ENCODE data around the gene KHDC3L. TPM values are rescaled to one million over a fixed set of nuclear protein-coding genes. Genes with fewer than 3 reads are reported as not detected.

KHDC3L gene
- total and polyA plus RNA-seq, 2 of the 4 experiments (the other 2 are of a cell fraction), result not detected

DNA sequence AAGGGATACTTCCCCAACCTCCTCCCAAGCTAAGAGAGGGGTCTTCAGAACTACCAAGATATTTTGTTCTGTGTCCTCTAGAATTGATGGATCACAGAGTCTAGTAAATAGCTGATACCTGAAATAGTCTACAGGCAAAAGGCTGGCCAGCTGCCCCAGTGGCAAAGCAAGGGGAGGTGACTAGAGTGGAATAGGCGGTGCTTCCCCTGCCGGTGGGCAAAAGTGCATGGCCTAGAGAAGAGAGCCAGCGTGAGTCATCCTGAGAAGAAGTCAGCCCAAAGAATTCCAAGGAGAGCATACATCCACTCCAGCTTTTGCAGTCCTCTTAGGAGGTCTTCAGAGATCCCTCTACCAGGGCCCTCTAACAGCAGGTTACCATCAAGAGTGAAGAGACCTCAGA lies 23.1 kb upstream of the KHDC3L start:
- Histone ChIP-seq H3K18ac (ENCODE audit: low read depth, low read length) (no peak overlapping the region), H3K4ac (ENCODE audit: low read depth, low read length) (no peak overlapping the region), H3K9me3 (ENCODE audit: control insufficient read depth, insufficient read depth, low read length) (no peaks in the 10 kb centered on the region), H4K20me1 (ENCODE audit: insufficient read depth, low read length) (no peaks in the 10 kb centered on the region), H2BK15ac (ENCODE audit: low read depth, low read length) (no peak overlapping the region), H3K4me2 (ENCODE audit: low read depth, low read length) (no peak overlapping the region), H4K91ac (ENCODE audit: insufficient read depth, low read depth, low read length) (no peak overlapping the region), H2AK9ac (replicated peaks; ENCODE audit: low read depth, low read length, poor library complexity) (no peak overlapping the region), H2AFZ (replicated peaks; ENCODE audit: low read length, poor library complexity) (no peak overlapping the region), H4K8ac (ENCODE audit: low read depth in 2 of 2, low read length in 2 of 2) (no peak overlapping the region), H2BK20ac (ENCODE audit: low read depth, low read length) (no peak overlapping the region), H4K5ac (ENCODE audit: low read depth, low read length) (no peak overlapping the region), H2BK120ac (ENCODE audit: low read depth, low read length) (no peak overlapping the region), H3K56ac (ENCODE audit: extremely low read depth, insufficient read depth, low read length) (no peak overlapping the region), H3K4me3 (ENCODE audit: insufficient read depth, low read depth, low read length) (no peak overlapping the region), H2AK5ac (ENCODE audit: low read depth, low read length) (no peak overlapping the region), H3K27ac (ENCODE audit: insufficient read depth, low read length) (no peak overlapping the region), H3K23ac (ENCODE audit: low read depth, low read length) (no peak overlapping the region), H3K4me1 (ENCODE audit: control insufficient read depth, insufficient read depth, low read length) (peaks cover 2% of the 10 kb centered on the region; the same call in 1 of the 2 replicates), H3K14ac (replicated peaks; ENCODE audit: low read depth, low read length) (no peak overlapping the region), H3K9ac (ENCODE audit: low read depth, low read length) (no peak overlapping the region), H3K27me3 (ENCODE audit: control insufficient read depth, insufficient read depth, low read length) (peaks cover 6% of the 10 kb centered on the region), H2BK5ac (ENCODE audit: low read depth, low read length, poor library complexity, severe bottlenecking) (no peak overlapping the region), H3K9me1 (ENCODE audit: insufficient read depth, low read length) (no peaks in the 10 kb centered on the region), H3K79me1 (ENCODE audit: low read depth in 1 of 2, low read length in 2 of 2) (no peaks in the 10 kb centered on the region), H3K36me3 (ENCODE audit: control insufficient read depth, insufficient read depth, low read length) (no peaks in the 10 kb centered on the region)
- ChIA-PET CTCF (interaction anchor here (0.6 kb wide), 1 partner anchor 56 kb away, joined by 4 read pairs; no protein-coding TSS in a partner anchor), POLR2A (ENCODE audit: unreplicated experiment) (no interaction called here)
- ATAC-seq (ENCODE audit: low read depth) (no peak), DNase-seq (no peak)
- dilution Hi-C loops (cut with HindIII; ENCODE audit: low sequenced_read_pairs, unreplicated experiment) (no loop called here), in situ Hi-C loops (cut with MboI; ENCODE audit: low sequenced_read_pairs) (loop anchor here (25.0 kb wide), 1 partner anchor 927 kb away; no protein-coding TSS in a partner anchor), intact Hi-C loops (cut with micrococcal nuclease) (no loop called here)
- BruUV-seq (replicated peaks), result no TSS peak
- 50% methylated on average over 1 of the region's 3 CpGs; no CpG with 5 or more reads in 1 of the 2 experiments for WGBS, 2 experiments (ENCODE audit: extremely low coverage in 2 of 2, insufficient read length in 1 of 2)
- no peak for TF ChIP-seq POLR2A (IDR thresholded peaks at IDR 0.05; ENCODE audit: low read depth, low read length)
